Medulla oblongata (tissue), 1 donor: ENCODE measurements around the gene TSSK1B.
"Not testable (repeated sequence)": the region's sequence is repeated elsewhere in the genome, so short reads cannot be mapped to it uniquely, and the experiment has no call there.

Experiments used
- DNase-seq: peaks from one replicate; pipeline ENCODE4 v3.0.0-alpha.2; 2015; ENCODE audit errors: extremely low spot score

TSSK1B gene

GRCh38 chr5:113434889-113435288 lies at the start of gene TSSK1B:
Gene TSSK1B (minus strand): TSS chr5:113434989. CDS start chr5:113434839, 150 bp downstream.
- DNase-seq, result no peak

GRCh38 chr5:113480243-113480642 lies 45.5 kb upstream of the TSSK1B start:
- no peak for DNase-seq

- no peak for DNase-seq
Measured at GRCh38 chr5:113478691-113479090, 43.9 kb upstream of the TSSK1B start.

- DNase-seq, result no peak
Measured at GRCh38 chr5:113474100-113474728, 39.4 kb upstream of the TSSK1B start.

- no peak for DNase-seq
Measured at GRCh38 chr5:113463032-113463431, 28.2 kb upstream of the TSSK1B start.

GRCh38 chr5:113457106-113457505 lies 22.3 kb upstream of the TSSK1B start:
- DNase-seq, result not testable (repeated sequence)

- no peak for DNase-seq
Measured at GRCh38 chr5:113452941-113453340, 18.2 kb upstream of the TSSK1B start.

GRCh38 chr5:113451797-113452196 lies 17.0 kb upstream of the TSSK1B start:
- no peak for DNase-seq

- DNase-seq, result no peak
Measured at GRCh38 chr5:113450929-113451328, 16.1 kb upstream of the TSSK1B start.

GRCh38 chr5:113450462-113450861 lies 15.7 kb upstream of the TSSK1B start:
- no peak for DNase-seq

- no peak for DNase-seq
Measured at GRCh38 chr5:113448252-113448651, 13.5 kb upstream of the TSSK1B start.

GRCh38 chr5:113447498-113448050 lies 12.8 kb upstream of the TSSK1B start:
- no peak for DNase-seq

GRCh38 chr5:113446358-113446927 lies 11.7 kb upstream of the TSSK1B start:
- DNase-seq, result no peak

GRCh38 chr5:113437111-113437510 lies 2.3 kb upstream of the TSSK1B start:
- DNase-seq, result no peak

- DNase-seq, result no peak
Measured at GRCh38 chr5:113435575-113435974, 786 bp upstream of the TSSK1B start.

- DNase-seq, result no peak
Measured at GRCh38 chr5:113433862-113434612, 752 bp downstream of the TSSK1B start.

GRCh38 chr5:113433071-113433470 lies 1.7 kb downstream of the TSSK1B start:
- DNase-seq, result no peak

GRCh38 chr5:113427871-113428574 lies 6.8 kb downstream of the TSSK1B start:
- no peak for DNase-seq

GRCh38 chr5:113425909-113426308 lies 8.9 kb downstream of the TSSK1B start:
- no peak for DNase-seq

- no peak for DNase-seq
Measured at GRCh38 chr5:113421693-113422092, 13.1 kb downstream of the TSSK1B start.

- DNase-seq, result no peak
Measured at GRCh38 chr5:113405530-113405929, 29.3 kb downstream of the TSSK1B start.

GRCh38 chr5:113404269-113404668 lies 30.5 kb downstream of the TSSK1B start:
- DNase-seq, result no peak
